Psoas muscle (tissue), 8 donors: Measurements from ENCODE around the gene SETBP1. TPM values are rescaled to one million over a fixed set of nuclear protein-coding genes. Genes with fewer than 3 reads are reported as not detected.
A peak's percentile ranks its signal among the peaks of the same experiment; 100 is the strongest.

ENCODE experiments used
- ATAC-seq, 4 donors: fragments of 200-7000 bp; cut with Tn5 transposase; one replicate each; pipeline ENCODE4 v1.9.1; 2020; ENCODE audit warnings: moderate library complexity in 3 of 4, mild to moderate bottlenecking in 2 of 4
- DNase-seq, 2 donors: peaks; one replicate each; pipeline ENCODE4 v3.0.0-alpha.2; 2020
- H3K27ac ChIP-seq: fragments of 200-600 bp; one replicate; pipeline ENCODE4 v1.8.0; 2022
- H3K27me3 ChIP-seq, 3 donors: fragments of 200-600 bp in 1 of 3; one replicate each; pipeline versions ENCODE4 v1.6.1 to v1.8.0; 2013 to 2022; ENCODE audit warnings: low read length in 2 of 3, mild to moderate bottlenecking in 2 of 3, moderate library complexity in 1 of 3; ENCODE audit not compliant: insufficient read depth in 3 of 3
- H3K36me3 ChIP-seq, 2 donors: fragments of 200-600 bp in 1 of 2; one replicate each; pipeline versions ENCODE4 v1.6.1 to v1.8.0; 2013 to 2022; ENCODE audit warnings: low read depth in 1 of 2, mild to moderate bottlenecking in 1 of 2, moderate library complexity in 1 of 2; ENCODE audit not compliant: insufficient read depth in 1 of 2
- H3K4me1 ChIP-seq: fragments of 200-600 bp; one replicate; pipeline ENCODE4 v1.8.0; 2022
- H3K4me3 ChIP-seq: fragments of 200-600 bp; one replicate; pipeline ENCODE4 v1.8.0; 2022; ENCODE audit warnings: mild to moderate bottlenecking
- H3K9me3 ChIP-seq: fragments of 200-600 bp; one replicate; pipeline ENCODE4 v1.8.0; 2022
- WGBS, 3 donors: extraction: QIAGEN DNeasy Blood & Tissue Kit; methylation state at CpG; one replicate each; pipeline versions ENCODE4 v1.1.6 to v1.1.7; 2013; 5-methylcytosine and 5-hydroxymethylcytosine counted together
- intact Hi-C, 2 donors: fragments of 100-400 bp; cut with DNase I; formaldehyde crosslinking; loops; one replicate each; pipeline versions ENCODE4 v1.11.0 to v1.14.2; 2022
- polyA plus RNA-seq, 3 donors: library from polyadenylated mRNA; stranded (reverse); fragments of 200-250 nt; gene quantifications; one replicate each; pipeline ENCODE4 v1.2.3, GENCODE V29; 2013
- total RNA-seq, 4 donors: library from RNA; stranded (reverse); fragmentation: NEBNext Ultra II Directional in 2 of 4; extraction: Animal tissue kit (Norgen Biotek cat#: 25700) in 2 of 4; gene quantifications; one replicate each; pipeline versions ENCODE4 v1.2.1 to v1.2.4, GENCODE V29; 2021 to 2023
- TF ChIP-seq, protein P1 (sequence below): fragments of 200-600 bp; IDR thresholded peaks from one replicate; pipeline ENCODE4 v1.8.0; 2022; ENCODE audit warnings: antibody characterized with exemption
- donor health status: healthy with polysubstance abuse.
- donor health status: DM: no; HTN: no; CAD: no; lungs with moderate emphysema.
- donor health status: Bipolar disorder and iron deficiency.
- donor health status: healthy.
- donor health status: DM: yes; HTN: yes; CAD: no.
- donor health status: DM: no; HTN: no; CAD: no.
- donor health status: DM: no; HTN: no; CAD: no.
- donor health status: DM: yes; HTN: yes; CAD: no.

The SETBP1 gene
- total and polyA plus RNA-seq, 7 donors: 0.61 to 21.0 (median 10.5) TPM

DNA sequence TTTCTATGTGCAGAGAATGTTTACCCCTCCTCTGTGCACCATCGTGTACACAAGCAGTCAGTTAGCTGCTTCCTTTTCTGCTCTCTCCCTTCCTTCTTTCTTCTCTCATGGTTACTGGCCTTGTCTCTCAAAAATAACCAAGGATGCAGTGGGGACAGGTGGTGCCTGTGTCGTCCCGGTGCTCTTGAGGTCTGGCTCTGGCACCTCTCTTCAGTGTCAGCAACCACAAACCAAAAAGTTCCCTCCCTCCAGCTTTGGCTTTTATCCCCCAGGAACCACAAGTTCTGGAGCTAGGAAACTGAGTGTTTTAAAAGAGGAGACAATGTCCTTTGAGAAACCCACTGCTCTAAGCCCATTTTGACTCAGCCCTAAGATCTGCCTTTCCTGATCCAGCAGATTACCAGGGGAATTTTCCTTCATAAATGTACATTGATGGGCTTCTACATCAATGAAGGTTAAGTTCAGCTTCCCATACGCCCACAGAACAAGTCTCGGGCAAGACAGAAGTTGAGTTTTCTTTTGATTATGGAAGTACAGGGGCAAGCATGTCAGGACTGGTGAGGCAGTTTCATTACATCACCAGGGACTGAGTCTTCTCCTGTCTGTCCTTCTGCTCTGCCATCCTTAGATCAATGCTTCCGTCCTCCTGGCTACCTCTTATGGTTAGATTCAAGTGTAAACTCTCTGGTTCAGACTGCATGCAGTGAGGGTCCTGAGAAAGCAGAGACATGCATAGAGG, 232.2 kb downstream of the SETBP1 start:
- H3K4me1 ChIP-seq: peaks cover 51% of the 10 kb centered on the region
- no peaks in the 10 kb centered on the region for H3K9me3 ChIP-seq
- no peak overlapping the region for H3K27ac ChIP-seq
- no peak overlapping the region for H3K4me3 ChIP-seq
- TF ChIP-seq, protein P1, sequence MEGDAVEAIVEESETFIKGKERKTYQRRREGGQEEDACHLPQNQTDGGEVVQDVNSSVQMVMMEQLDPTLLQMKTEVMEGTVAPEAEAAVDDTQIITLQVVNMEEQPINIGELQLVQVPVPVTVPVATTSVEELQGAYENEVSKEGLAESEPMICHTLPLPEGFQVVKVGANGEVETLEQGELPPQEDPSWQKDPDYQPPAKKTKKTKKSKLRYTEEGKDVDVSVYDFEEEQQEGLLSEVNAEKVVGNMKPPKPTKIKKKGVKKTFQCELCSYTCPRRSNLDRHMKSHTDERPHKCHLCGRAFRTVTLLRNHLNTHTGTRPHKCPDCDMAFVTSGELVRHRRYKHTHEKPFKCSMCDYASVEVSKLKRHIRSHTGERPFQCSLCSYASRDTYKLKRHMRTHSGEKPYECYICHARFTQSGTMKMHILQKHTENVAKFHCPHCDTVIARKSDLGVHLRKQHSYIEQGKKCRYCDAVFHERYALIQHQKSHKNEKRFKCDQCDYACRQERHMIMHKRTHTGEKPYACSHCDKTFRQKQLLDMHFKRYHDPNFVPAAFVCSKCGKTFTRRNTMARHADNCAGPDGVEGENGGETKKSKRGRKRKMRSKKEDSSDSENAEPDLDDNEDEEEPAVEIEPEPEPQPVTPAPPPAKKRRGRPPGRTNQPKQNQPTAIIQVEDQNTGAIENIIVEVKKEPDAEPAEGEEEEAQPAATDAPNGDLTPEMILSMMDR: no peak
- no peaks in the 10 kb centered on the region for H3K36me3 ChIP-seq
- intact Hi-C loops: no loop called here
- 68 to 72% (median 69%) methylated on average over 6 of the region's 6 CpGs for WGBS, 3 donors
- no peak for DNase-seq
- no peak for ATAC-seq
- H3K27me3 ChIP-seq: no peaks in the 10 kb centered on the region

- 90 to 93% (median 93%) methylated on average over 5 of the region's 5 CpGs for WGBS, 3 donors
- H3K36me3 ChIP-seq: no peaks in the 10 kb centered on the region
- peaks cover 52% of the 10 kb centered on the region for H3K4me1 ChIP-seq
- DNase-seq (no peak), ATAC-seq (no peak)
- intact Hi-C loops: no loop called here
- TF ChIP-seq, protein P1: no peak
- H3K27me3 ChIP-seq: no peaks in the 10 kb centered on the region
- no peaks in the 10 kb centered on the region for H3K9me3 ChIP-seq
- no peak overlapping the region for H3K27ac ChIP-seq
- no peak overlapping the region for H3K4me3 ChIP-seq
Observed at GRCh38 chr18:44914028-44914427, 233.3 kb downstream of the SETBP1 start.

DNA sequence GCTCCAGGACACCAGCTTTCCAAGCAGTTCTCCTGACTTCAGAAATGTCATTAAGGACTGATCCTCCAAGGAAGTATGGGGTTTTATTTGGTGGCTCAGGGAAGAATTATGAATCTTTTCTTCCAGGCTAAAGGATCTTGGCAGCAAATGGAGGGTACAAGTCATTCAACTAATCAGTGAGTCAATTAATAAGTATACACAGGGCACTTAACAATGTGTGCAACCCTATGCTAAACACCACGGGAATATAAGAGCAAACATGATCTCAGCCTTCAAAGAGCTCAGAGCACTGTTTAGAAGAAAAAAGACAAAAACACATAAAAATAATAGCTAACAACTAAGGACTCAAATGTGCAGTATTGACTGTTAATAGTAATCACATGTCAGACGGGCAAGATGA, 234.5 kb downstream of the SETBP1 start:
- intact Hi-C loops: no loop called here
- ATAC-seq: no peak
- no peaks in the 10 kb centered on the region for H3K36me3 ChIP-seq
- DNase-seq: no peak
- H3K27ac ChIP-seq: no peak overlapping the region
- WGBS, 3 donors: 84 to 94% (median 90%) methylated on average over 2 of the region's 2 CpGs
- H3K4me3 ChIP-seq: no peak overlapping the region
- H3K9me3 ChIP-seq: no peaks in the 10 kb centered on the region
- TF ChIP-seq, protein P1: no peak
- H3K4me1 ChIP-seq: peaks cover 47% of the 10 kb centered on the region
- H3K27me3 ChIP-seq: no peaks in the 10 kb centered on the region

GRCh38 chr18:44915661-44916060, 235.0 kb downstream of the SETBP1 start:
- Histone ChIP-seq H3K4me3 (no peak overlapping the region), H3K27me3 (no peaks in the 10 kb centered on the region), H3K27ac (no peak overlapping the region), H3K4me1 (peaks cover 52% of the 10 kb centered on the region), H3K9me3 (no peaks in the 10 kb centered on the region), H3K36me3 (no peaks in the 10 kb centered on the region)
- DNase-seq (no peak), ATAC-seq (peak in 3 of 4 donors; percentile 81 to 86 (median 85))
- TF ChIP-seq, protein P1: no peak
- WGBS, 3 donors: 47 to 86% (median 58%) methylated on average over 2 of the region's 2 CpGs
- intact Hi-C loops: no loop called here
